Measurements from ENCODE around the gene LAMB4. TPM values are rescaled to one million over a fixed set of nuclear protein-coding genes. Genes with fewer than 3 reads are reported as not detected.

The LAMB4 gene
- total RNA-seq, 1 experiment from 2014 or later, result 0.59 TPM

DNA sequence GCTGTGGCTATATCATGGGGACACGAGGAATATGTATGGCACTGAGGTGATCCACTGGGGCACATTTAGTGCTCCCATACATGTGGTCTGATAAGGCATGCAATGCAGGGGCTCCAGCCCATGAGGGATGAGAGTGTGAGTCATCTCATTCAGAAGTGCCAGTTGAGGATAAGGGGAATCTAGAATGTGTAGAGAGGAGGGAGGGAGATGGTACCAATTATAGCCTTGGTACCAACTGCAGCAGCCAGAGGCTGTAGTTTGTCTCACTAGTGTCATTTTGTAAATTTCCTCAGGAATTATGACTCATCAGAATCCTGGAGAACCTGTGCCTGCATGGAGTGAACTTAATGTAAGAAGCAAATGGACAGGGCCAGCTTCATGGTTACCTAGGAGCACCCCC, 46.2 kb downstream of the LAMB4 start:
- no peak for DNase-seq (ENCODE audit: extremely low read depth, low read depth)

DNA sequence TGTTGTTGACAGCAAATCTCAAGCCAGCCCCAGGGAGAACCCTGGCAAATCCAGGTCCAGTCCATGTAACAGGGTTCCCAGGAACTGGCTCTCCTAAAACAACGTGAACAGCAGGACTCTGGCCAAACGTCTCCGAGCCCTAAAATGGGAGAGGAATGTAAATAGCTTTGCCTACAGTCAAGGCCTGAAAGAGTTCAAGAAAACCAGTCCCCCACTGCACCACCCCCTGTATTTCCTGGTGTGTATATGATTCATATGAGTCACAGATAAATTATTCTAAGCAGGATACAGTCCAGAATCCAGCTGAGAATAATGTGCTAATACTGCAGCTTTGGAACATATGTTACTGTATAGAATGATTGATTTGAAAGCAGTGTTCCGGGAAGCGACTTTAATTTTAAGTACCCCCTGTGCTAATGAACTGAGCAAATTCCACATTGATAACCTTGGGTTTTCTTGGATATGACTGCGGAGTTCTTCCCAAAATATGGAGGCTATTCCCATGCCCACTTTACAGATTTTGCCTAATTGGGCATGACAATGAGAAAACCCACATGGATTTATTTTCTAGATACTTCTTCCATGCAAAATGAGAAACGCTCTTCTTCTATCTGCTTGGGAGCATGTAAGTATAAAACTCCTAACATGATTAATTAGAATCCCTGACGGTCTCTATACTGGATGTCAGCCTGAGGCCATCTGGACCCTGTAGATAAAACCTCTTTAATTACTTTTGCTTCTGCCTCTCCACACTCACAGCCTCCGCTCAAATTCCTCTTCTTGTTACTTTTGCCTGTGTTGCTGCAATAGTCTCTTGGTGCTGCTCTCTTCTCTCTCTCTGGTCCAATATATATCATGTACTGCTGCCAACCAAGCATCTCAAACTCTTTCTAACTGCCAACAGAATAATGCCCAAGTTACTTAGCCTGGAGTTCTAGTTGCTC, 50.2 kb downstream of the LAMB4 start:
- DNase-seq (ENCODE audit: extremely low read depth, low read depth), result no peak

DNA sequence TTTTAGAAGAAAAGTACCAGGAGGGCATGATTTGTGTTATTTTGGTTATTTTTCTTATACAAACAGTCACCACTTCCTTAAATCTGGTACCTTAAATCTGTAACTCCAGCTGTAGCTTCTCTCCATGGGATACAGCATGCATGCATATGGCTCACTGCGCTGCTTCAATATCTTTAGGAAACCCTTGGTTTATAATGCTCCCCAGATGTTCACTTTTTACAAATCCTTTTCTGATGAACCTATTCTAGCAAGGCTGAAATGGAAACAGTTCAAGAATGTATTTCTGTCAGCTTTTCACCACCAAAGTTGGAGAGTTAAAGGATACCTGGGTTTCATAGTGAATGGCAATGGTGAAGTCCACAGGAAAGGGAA, 50.9 kb downstream of the LAMB4 start:
- DNase-seq (ENCODE audit: extremely low read depth, low read depth), result no peak

DNA sequence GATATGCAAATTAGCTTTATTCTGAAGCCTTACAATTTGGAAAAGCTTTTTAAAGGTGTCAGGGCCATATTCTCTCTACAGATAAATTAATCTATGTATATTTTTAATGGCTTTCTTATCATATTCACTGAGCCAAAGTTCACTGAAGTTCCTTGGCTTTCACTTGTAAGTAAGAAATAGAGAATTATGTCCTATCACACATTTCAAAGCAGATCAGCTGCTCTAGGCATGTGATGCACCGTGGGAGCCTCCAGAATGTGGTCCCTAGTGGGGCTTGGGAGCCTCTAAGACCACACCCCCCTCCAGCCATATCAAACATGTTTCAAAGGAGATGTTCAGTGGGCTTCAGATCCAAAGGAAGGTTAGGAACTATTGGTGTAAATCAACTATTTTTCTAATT, 51.5 kb downstream of the LAMB4 start:
- no peak for DNase-seq (ENCODE audit: extremely low read depth, low read depth)

GRCh38 chr7:108078211-108078673, 51.9 kb downstream of the LAMB4 start:
- no peak for DNase-seq (ENCODE audit: extremely low read depth, low read depth)

GRCh38 chr7:108077709-108078108, 52.5 kb downstream of the LAMB4 start:
- DNase-seq (ENCODE audit: extremely low read depth, low read depth), result no peak

DNA sequence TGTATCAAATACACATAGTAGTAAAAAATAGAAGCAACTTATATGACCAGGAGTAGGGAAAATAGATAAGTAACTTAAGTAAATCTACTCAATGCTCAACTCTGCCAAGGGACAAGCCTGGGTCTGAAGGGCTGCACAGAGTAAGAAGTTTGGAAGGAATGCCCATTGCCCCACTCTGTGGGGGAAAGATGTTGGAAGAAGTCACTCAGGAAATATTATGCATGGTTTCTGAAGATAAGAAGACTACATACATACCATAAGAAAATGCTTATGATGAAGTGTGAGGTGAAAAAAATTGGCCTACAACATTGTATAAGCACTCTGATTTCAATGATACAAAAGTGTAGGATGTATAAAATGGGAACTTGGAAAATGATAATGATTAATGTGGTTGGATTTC, 54.0 kb downstream of the LAMB4 start:
- no peak for DNase-seq (ENCODE audit: extremely low read depth, low read depth)

GRCh38 chr7:108073305-108074070, 56.7 kb downstream of the LAMB4 start:
- no peak for DNase-seq (ENCODE audit: extremely low read depth, low read depth)

- no peak for DNase-seq (ENCODE audit: extremely low read depth, low read depth)
These were observed 57.4 kb downstream of the LAMB4 start for GRCh38 chr7:108072739-108073138.

DNA sequence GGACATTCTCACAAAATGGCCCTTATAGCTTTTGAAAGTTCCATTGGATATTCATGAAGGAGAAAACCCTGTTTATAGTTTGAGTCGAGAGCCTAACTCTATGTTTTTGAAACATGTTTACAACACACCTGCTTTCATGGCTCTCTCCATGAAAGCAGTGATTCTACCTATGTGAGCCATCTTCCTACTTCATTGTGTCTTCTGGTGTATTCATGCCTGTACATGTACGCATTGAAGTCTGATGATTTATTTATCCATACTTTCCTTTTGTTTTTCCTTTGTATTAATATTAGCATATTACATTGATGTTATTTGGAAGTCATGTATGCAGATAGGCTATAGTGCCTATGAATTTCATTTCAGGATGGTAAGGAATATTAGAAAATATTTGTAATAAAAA, 58.0 kb downstream of the LAMB4 start:
- no peak for DNase-seq (ENCODE audit: extremely low read depth, low read depth)

DNA sequence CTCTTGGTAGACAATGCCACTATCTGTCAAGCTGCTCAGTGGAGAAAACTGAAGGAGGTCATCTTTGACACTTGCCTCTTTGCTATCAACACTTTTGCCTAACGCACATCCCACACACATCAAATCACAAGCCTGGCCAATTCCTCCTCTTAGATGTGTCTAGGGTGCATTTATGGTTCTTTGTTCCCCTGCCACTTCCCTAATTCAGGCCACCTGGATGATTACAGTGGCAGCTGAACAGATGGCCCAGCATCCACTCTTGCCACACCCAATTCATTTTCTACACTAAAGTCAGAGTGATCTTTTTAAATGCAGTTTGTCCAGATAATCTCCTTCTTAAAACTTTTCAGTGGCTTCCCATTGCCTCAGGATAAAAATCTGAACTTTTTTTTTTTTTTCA, 58.6 kb downstream of the LAMB4 start:
- DNase-seq (ENCODE audit: extremely low read depth, low read depth), result no peak

DNA sequence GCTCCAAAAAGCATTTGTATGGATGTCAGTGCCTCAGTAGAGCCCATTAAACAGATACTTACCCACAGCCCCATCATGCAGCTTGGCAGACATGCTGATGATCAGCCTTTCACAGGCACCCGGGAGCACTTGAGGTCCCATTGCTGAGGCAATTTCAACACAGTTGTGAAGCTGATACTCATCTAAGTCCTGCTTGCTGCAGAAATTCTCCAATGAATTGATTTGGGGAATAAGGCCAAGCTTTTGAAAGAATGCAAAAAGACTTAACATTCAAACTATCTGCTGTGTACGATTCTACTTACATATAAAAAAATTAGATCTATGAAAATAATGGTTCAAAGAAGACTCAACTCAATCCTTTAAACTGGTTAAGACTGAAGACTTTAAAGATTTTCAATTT, 60.5 kb downstream of the LAMB4 start:
- no peak for DNase-seq (ENCODE audit: extremely low read depth, low read depth)

GRCh38 chr7:108067844-108068243, 62.3 kb downstream of the LAMB4 start:
- DNase-seq (ENCODE audit: extremely low read depth, low read depth), result no peak

GRCh38 chr7:108066486-108066885, 63.7 kb downstream of the LAMB4 start:
- DNase-seq (ENCODE audit: extremely low read depth, low read depth), result no peak

DNA sequence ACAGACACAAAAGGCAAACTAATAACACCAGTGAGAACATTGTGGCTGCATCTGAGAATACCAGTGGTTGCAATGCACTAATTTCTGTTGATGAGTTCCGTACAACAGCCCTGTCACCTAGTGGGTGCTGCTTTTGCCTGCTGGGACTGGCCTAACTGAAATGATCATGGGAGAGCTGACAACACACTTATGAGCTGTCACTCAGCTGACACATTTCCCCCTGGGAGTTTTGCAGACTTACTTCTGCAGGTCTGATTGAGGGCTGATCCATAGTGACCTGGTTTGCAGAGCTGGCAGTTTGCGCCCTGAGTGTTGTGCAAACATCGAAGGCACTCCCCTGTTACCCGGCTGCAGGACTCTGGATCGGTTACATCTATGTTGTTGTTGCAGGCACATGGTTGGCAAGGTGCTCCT, 66.6 kb downstream of the LAMB4 start:
- DNase-seq (ENCODE audit: extremely low read depth, low read depth), result no peak

- no peak for DNase-seq (ENCODE audit: extremely low read depth, low read depth)
These were observed 67.7 kb downstream of the LAMB4 start for GRCh38 chr7:108062250-108063014.

DNA sequence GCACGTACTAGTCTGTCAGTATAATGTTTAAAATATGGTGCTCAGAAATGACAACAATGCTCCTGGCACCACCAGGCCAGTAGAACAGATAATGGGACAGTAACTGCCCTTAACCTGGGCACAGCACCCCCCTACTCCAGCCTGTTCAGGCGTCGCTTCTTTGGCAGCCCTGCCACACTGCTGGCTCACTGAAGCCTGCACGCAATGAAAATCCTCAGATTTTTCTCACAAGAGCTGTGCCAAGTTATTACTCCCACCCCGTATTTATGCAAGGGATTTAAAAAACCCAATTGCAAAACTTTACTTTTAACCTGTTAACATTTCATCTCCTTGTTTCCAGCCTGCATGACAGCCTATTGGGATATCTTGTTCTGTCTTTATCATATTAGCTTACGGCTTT, 70.6 kb downstream of the LAMB4 start:
- DNase-seq (ENCODE audit: extremely low read depth, low read depth), result no peak

- no peak for DNase-seq (ENCODE audit: extremely low read depth, low read depth)
These were observed 72.1 kb downstream of the LAMB4 start for GRCh38 chr7:108057951-108058481.

- DNase-seq (ENCODE audit: extremely low read depth, low read depth), result no peak
These were observed 74.5 kb downstream of the LAMB4 start for GRCh38 chr7:108055611-108056021.

GRCh38 chr7:108054537-108054936, 75.6 kb downstream of the LAMB4 start:
- no peak for DNase-seq (ENCODE audit: extremely low read depth, low read depth)

DNA sequence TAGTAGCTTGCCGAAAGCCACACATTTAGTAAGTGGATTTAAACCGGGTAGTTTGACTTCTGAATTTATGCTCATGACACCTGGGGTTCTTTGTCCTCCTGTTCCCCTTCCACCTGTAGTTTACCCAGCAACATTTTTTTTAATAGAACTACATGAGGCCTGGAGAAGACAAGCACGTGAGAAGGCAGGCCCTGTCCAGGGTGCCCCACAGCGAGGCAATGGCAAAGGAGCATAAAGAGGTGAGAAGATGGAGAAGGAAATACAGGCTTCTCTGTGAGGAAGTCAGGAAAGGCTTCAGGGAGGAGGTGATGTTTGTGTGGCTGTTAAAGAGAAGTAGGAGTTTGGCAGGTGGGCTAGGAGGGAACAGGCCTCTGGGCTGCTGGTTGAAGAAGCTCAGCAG, 76.9 kb downstream of the LAMB4 start:
- no peak for DNase-seq (ENCODE audit: extremely low read depth, low read depth)

Measured in NCI-H460 (cell line).